GM21786 (cell line): Measurements from ENCODE around the gene TFDP1.

Source experiments
- ATAC-seq: cut with Tn5 transposase; IDR thresholded peaks from one replicate; pipeline ENCODE4 v1.9.1; 2021; ENCODE audit not compliant: unreplicated experiment

The TFDP1 gene

GRCh38 chr13:113584205-113584869, at the start of gene TFDP1:
TFDP1 (plus strand) TSS chr13:113584753; CDS start chr13:113585838, 1,085 bp downstream.
- ATAC-seq, result peak; percentile 68

- no peak for ATAC-seq
Measured at GRCh38 chr13:113535381-113535781, 49.2 kb upstream of the TFDP1 start.

GRCh38 chr13:113536461-113537110, 48.0 kb upstream of the TFDP1 start:
- ATAC-seq, result no peak

GRCh38 chr13:113537205-113537604, 47.3 kb upstream of the TFDP1 start:
- no peak for ATAC-seq

GRCh38 chr13:113537909-113538688, 46.5 kb upstream of the TFDP1 start:
- no peak for ATAC-seq

- no peak for ATAC-seq
Measured at GRCh38 chr13:113538689-113539058, 45.9 kb upstream of the TFDP1 start.

GRCh38 chr13:113539176-113539575, 45.4 kb upstream of the TFDP1 start:
- ATAC-seq, result no peak

GRCh38 chr13:113539822-113540221, 44.7 kb upstream of the TFDP1 start:
- no peak for ATAC-seq

GRCh38 chr13:113540523-113540922, 44.0 kb upstream of the TFDP1 start:
- no peak for ATAC-seq

GRCh38 chr13:113542751-113543424, 41.7 kb upstream of the TFDP1 start:
- ATAC-seq, result no peak

GRCh38 chr13:113544071-113544891, 40.3 kb upstream of the TFDP1 start:
- no peak for ATAC-seq

- no peak for ATAC-seq
Measured at GRCh38 chr13:113544896-113545295, 39.7 kb upstream of the TFDP1 start.

GRCh38 chr13:113545455-113545930, 39.1 kb upstream of the TFDP1 start:
- ATAC-seq, result no peak

- no peak for ATAC-seq
Measured at GRCh38 chr13:113545931-113546516, 38.5 kb upstream of the TFDP1 start.

GRCh38 chr13:113546571-113547237, 37.8 kb upstream of the TFDP1 start:
- ATAC-seq, result no peak

GRCh38 chr13:113547238-113547971, 37.1 kb upstream of the TFDP1 start:
- ATAC-seq, result no peak

GRCh38 chr13:113548171-113548641, 36.3 kb upstream of the TFDP1 start:
- no peak for ATAC-seq

- no peak for ATAC-seq
Measured at GRCh38 chr13:113548778-113549621, 35.6 kb upstream of the TFDP1 start.
